ENCODE measurements around the gene USP37.

USP37 gene

GRCh38 chr2:218425531-218425930, 142.6 kb downstream of the USP37 start:
- DNase-seq, result no peak

GRCh38 chr2:218423584-218423983, 144.6 kb downstream of the USP37 start:
- DNase-seq, result no peak

- no peak for DNase-seq
These were observed 145.6 kb downstream of the USP37 start for GRCh38 chr2:218422403-218423086.

GRCh38 chr2:218421027-218421426, 147.1 kb downstream of the USP37 start:
- no peak for DNase-seq

- no peak for DNase-seq
These were observed 148.4 kb downstream of the USP37 start for GRCh38 chr2:218419630-218420216.

- no peak for DNase-seq
These were observed 149.3 kb downstream of the USP37 start, which contains the start of gene VIL1 for GRCh38 chr2:218418717-218419458. TSS of gene VIL1 (plus strand) at chr2:218419123. CDS start at chr2:218423779, 4,656 bp downstream.

- DNase-seq, result no peak
These were observed 149.8 kb downstream of the USP37 start for GRCh38 chr2:218418321-218418716.

GRCh38 chr2:218407717-218408116, 160.4 kb downstream of the USP37 start:
- no peak for DNase-seq

- no peak for DNase-seq
These were observed 161.1 kb downstream of the USP37 start for GRCh38 chr2:218406949-218407618.

GRCh38 chr2:218406209-218406948, 161.8 kb downstream of the USP37 start:
- DNase-seq, result peak; percentile 85

- DNase-seq, result no peak
These were observed 162.4 kb downstream of the USP37 start for GRCh38 chr2:218405746-218406208.

- DNase-seq, result no peak
These were observed 162.9 kb downstream of the USP37 start for GRCh38 chr2:218405086-218405745.

GRCh38 chr2:218404351-218405085, 163.6 kb downstream of the USP37 start:
- DNase-seq, result no peak

GRCh38 chr2:218403810-218404209, 164.3 kb downstream of the USP37 start:
- DNase-seq, result no peak

GRCh38 chr2:218402911-218403411, 165.2 kb downstream of the USP37 start:
- DNase-seq, result no peak

- no peak for DNase-seq
These were observed 165.7 kb downstream of the USP37 start for GRCh38 chr2:218402491-218402901.

- no peak for DNase-seq
These were observed 166.3 kb downstream of the USP37 start for GRCh38 chr2:218401890-218402289.

- DNase-seq, result no peak
These were observed 166.9 kb downstream of the USP37 start for GRCh38 chr2:218400930-218401881.

All from NCI-H2029 treated with DMSO at 0.1 percent for 48 hours (cell line).